HUES6 (cell line): ENCODE measurements around the gene ANKRD66.
"Not testable (repeated sequence)": the region's sequence is repeated elsewhere in the genome, so short reads cannot be mapped to it uniquely, and the experiment has no call there.

Source experiments
- H3K27ac ChIP-seq: 2 replicates; pipeline ENCODE4 v1.7.0; 2013; ENCODE audit warnings: low read depth, mild to moderate bottlenecking, low read length, inconsistent platforms
- H3K27me3 ChIP-seq: 2 replicates; pipeline ENCODE4 v1.6.1; 2013; ENCODE audit warnings: low read length; ENCODE audit not compliant: control insufficient read depth, insufficient read depth
- H3K36me3 ChIP-seq: 2 replicates; pipeline ENCODE4 v1.6.1; 2013; ENCODE audit warnings: low read length; ENCODE audit not compliant: control insufficient read depth, insufficient read depth
- H3K4me1 ChIP-seq: 2 replicates; pipeline ENCODE4 v1.6.1; 2013; ENCODE audit warnings: low read length; ENCODE audit not compliant: control insufficient read depth, insufficient read depth
- H3K4me3 ChIP-seq: 2 replicates; pipeline ENCODE4 v1.5.1; 2013; ENCODE audit warnings: low read depth, low read length
- H3K9ac ChIP-seq: one replicate; pipeline ENCODE4 v1.6.1; 2013; ENCODE audit warnings: mild to moderate bottlenecking, low read length
- H3K9me3 ChIP-seq: 2 replicates; pipeline ENCODE4 v1.6.1; 2013; ENCODE audit warnings: low read depth, low read length; ENCODE audit not compliant: control insufficient read depth, insufficient read depth

ANKRD66 gene

DNA sequence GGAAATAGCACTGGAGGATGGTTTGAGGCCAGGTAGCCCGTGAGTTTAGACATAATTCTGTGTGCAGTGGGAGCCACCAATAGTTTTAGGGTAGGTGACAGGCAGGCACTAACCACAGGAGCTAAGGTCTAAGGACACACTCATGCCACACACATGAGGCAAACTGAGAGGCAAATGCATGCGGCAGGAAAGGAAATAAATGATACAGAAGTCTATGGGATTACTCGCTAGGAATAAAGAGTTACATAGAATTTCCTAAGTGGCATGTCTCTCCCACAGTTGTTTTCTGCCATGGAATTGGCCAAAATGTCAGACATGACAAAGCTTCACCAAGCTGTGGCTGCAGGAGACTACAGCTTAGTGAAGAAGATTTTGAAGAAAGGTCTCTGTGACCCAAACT, 4.9 kb downstream of the ANKRD66 start:
- Histone ChIP-seq H3K4me1 (peaks cover 11% of the 10 kb centered on the region), H3K27me3 (no peaks in the 10 kb centered on the region), H3K36me3 (no peaks in the 10 kb centered on the region), H3K4me3 (no peak overlapping the region), H3K9ac (no peak overlapping the region), H3K9me3 (no peaks in the 10 kb centered on the region), H3K27ac (no peak overlapping the region)

DNA sequence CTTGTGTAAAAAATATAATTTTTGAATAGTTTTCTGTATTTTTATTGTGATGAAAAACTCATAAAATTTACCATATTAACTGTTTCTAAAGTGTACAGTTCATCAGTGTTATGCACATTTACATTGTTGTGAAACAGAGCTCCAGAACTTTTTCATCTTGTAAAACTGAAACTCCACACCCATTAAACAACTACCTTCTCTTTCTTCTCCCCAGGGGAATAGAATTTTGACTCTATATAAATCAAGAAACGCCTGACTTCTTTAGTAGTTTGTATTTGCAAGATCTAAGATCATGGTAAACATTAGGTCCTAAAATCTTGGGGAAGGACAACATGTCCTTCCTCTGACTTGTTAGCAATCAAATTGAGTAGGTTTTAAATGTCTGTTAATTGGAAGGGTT, 9.1 kb downstream of the ANKRD66 start:
- H3K27ac ChIP-seq, result no peak overlapping the region
- H3K4me1 ChIP-seq, result peaks cover 7% of the 10 kb centered on the region
- no peak overlapping the region for H3K4me3 ChIP-seq
- no peaks in the 10 kb centered on the region for H3K9me3 ChIP-seq
- H3K27me3 ChIP-seq, result no peaks in the 10 kb centered on the region
- H3K36me3 ChIP-seq, result no peaks in the 10 kb centered on the region
- no peak overlapping the region for H3K9ac ChIP-seq

DNA sequence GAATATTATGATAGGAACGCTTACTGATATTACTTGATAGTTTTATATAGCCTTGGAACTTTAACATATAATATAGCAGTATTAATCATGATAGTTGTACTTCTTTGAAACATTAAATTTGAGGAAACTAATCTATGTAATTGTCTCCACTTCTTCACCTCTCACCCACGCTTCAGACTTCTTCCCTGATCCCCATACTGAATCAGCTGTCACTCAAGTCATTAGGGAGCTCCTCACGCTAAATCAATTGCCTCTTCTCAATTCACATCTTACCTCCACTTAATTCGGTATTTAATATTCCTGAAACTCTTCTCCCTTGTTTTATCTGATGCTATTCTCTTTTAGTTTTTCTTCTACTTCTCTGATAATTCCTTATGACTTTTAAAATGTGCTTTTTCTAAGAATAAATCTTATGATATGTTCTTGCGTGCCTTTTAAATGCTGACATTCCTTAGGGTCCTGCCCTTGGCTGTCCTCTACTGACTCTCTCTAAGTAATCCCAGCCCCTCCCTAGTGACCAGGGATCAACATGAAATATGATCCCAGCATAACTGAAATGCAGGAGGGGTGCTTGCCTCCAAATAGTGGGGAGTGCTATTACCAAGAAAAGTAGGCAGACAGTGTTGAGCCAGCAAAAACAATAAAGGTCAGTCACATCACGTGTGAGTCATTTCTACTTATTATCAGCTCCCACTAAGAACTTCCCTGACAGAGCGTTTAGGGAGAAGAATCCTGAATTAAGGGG, 9.9 kb downstream of the ANKRD66 start:
- H3K4me1 ChIP-seq, result peaks cover 7% of the 10 kb centered on the region
- no peak overlapping the region for H3K27ac ChIP-seq
- H3K4me3 ChIP-seq, result no peak overlapping the region
- H3K9ac ChIP-seq, result no peak overlapping the region
- H3K36me3 ChIP-seq, result no peaks in the 10 kb centered on the region
- H3K27me3 ChIP-seq, result no peaks in the 10 kb centered on the region
- no peaks in the 10 kb centered on the region for H3K9me3 ChIP-seq

DNA sequence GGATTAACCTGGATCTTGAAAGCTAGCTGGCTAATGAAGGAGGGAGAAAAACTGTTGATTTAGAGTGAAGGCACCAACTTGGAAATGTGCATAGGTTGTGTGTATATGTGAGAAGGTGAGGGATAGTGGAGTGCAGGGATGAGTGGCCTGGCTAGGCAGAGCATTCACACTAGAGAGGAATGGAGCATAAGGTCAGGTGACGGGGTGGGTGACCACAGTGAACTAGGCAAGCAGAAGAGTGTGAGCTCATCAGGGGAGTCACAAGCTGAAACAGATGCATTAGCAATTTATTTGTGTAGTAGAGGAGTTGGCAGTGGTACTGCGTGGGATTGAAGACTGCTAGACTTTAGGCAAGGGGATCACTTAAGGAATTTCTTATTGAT, 10.5 kb downstream of the ANKRD66 start:
- Histone ChIP-seq H3K4me1 (peaks cover 7% of the 10 kb centered on the region), H3K4me3 (no peak overlapping the region), H3K9ac (no peak overlapping the region), H3K27me3 (no peaks in the 10 kb centered on the region), H3K27ac (no peak overlapping the region), H3K36me3 (no peaks in the 10 kb centered on the region), H3K9me3 (no peaks in the 10 kb centered on the region)

DNA sequence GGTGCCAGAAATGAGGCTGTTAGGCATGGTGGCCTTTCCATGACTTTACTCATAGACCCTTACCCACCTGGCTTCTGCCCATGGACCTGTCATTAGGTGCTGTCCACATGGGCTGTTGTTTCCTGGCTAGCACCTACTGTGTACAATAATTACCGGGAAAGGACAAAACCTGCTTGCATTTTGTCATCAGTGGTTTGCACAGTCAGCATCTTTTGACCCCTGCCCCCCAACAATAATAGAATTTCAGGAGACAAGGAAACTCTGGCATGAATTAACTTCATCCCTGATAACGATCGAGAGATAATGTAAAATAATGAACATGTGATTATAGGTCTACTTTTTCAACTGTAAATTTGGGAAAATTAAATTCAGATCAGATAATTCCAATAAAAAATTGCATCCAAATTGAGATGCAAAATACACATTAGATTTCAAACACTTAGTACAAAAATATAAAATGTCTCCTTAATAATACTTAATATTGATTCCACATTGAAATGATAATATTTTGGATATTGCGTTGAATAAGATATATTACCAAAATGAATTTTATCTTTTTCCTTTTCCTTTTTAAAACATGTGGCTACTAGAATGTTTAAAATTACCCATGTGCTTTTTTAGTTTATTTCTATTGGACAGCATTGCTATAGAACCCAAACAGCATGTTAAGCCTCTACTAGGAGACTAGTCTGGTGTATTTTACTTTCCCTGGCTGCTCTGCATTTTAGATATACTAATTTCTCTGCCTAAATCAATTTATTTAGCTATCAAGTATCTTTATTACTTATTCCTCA, 12.4 kb downstream of the ANKRD66 start:
- Histone ChIP-seq H3K27ac (no peak overlapping the region), H3K4me3 (no peak overlapping the region), H3K27me3 (no peaks in the 10 kb centered on the region), H3K9ac (no peak overlapping the region), H3K9me3 (no peaks in the 10 kb centered on the region), H3K36me3 (no peaks in the 10 kb centered on the region), H3K4me1 (peaks cover 7% of the 10 kb centered on the region)

DNA sequence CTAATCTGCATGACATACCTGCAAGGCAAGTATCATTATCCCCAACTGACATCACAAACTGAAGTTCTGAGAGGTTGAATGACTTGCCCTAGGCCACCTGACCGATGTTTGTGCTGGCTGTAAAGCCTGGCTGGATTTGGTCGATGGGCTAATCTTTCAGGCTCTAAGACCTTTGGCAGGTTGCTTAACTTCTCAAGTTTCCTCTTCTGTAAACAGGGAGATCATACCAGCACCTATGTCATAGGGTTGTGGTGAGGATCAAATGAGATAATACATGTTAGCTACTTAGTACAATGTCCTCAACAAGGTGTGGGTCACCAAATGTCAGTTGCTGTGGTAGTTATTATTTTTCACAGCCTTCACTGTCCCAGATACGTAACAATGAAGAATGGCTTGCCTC, 14.2 kb downstream of the ANKRD66 start:
- no peak overlapping the region for H3K9ac ChIP-seq
- peaks cover 7% of the 10 kb centered on the region for H3K4me1 ChIP-seq

DNA sequence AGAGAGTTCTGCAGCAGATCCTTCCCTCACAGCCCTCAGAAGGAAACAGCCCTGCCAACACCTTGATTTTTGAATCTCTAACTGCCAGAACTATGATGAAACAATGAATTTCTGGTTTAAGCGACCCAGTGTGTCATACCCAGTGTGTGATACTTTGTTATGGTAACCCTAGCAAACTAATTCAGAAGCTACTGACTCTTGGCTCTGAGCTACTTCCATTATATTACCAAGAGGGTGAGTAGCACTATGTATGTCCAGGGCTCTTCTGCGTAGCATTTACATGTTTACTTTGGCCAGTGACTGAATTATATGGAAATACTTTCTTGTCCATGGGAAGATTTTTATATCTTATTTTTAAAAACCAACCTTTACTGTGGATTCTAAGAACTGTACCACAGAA, 16.7 kb downstream of the ANKRD66 start:
- no peaks in the 10 kb centered on the region for H3K27me3 ChIP-seq
- H3K36me3 ChIP-seq, result no peaks in the 10 kb centered on the region
- H3K9ac ChIP-seq, result no peak overlapping the region
- no peak overlapping the region for H3K27ac ChIP-seq
- H3K4me3 ChIP-seq, result no peak overlapping the region
- no peaks in the 10 kb centered on the region for H3K9me3 ChIP-seq
- no peaks in the 10 kb centered on the region for H3K4me1 ChIP-seq

More for the DNA sequence above, 14.2 kb downstream of the ANKRD66 start:
- H3K27ac ChIP-seq, result no peak overlapping the region
- H3K9me3 ChIP-seq, result no peaks in the 10 kb centered on the region
- no peaks in the 10 kb centered on the region for H3K27me3 ChIP-seq
- H3K36me3 ChIP-seq, result no peaks in the 10 kb centered on the region
- no peak overlapping the region for H3K4me3 ChIP-seq

DNA sequence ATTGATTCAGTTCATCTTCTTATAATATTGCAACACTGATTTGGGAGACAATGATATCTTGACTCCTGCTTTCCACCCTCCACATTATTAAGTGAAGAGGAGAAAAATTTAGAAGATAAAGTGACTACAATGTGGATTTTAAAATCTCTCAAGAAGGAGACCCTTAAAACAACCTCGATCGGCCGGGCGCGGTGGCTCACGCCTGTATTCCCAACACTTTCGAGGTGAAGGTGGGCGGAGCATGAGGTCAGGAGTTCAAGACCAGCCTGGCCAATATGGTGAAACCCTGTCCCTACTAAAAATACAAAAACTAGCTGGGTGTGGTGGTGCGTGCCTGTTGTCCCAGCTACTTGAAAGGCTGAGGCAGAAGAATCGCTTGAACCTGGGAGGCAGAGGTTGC, 17.5 kb downstream of the ANKRD66 start:
- H3K4me3 ChIP-seq, H3K9ac ChIP-seq, H3K36me3 ChIP-seq, H3K9me3 ChIP-seq, H3K4me1 ChIP-seq, H3K27ac ChIP-seq, H3K27me3 ChIP-seq: not testable (repeated sequence)

DNA sequence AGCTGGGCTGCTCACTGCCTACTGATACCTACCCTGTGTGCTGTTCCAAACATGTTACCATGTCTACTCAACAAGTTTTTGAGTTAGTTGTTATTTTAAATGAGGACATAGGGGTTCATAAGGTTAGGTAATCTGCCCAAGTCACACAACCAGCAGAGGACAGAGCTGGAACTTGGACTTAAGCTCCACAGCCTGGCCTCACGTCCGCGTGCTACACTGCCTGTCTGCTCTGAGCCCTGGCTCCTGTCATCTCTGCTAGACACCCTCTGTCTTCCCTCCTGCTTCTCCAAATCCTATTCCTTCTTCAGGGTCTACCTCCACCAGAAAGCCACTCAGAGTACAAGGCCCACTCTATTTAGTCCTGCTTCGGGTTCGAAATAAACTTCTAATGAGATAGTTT, 18.2 kb downstream of the ANKRD66 start:
- no peak overlapping the region for H3K27ac ChIP-seq
- H3K36me3 ChIP-seq, result no peaks in the 10 kb centered on the region
- H3K9me3 ChIP-seq, result no peaks in the 10 kb centered on the region
- no peaks in the 10 kb centered on the region for H3K4me1 ChIP-seq
- H3K4me3 ChIP-seq, result no peak overlapping the region
- H3K27me3 ChIP-seq, result no peaks in the 10 kb centered on the region
- no peak overlapping the region for H3K9ac ChIP-seq

DNA sequence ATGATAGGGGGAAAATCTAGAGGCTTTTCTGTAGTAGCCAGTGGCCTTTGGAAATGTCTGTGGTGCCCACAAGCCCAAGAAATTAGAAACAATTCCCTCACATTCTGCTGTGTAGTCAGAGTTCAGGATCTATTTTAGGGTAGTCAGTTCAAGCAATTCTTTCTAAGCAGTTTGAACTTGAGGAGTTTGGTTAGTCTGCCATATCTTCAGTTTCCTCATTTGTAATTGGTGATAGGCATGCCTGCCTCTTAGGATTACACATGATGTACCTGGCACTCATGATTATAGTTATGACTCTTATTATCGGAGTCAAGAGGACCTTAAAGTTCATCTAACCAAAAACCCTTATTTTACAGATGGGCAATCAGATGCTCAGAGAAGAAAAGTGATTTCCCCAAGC, 25.3 kb downstream of the ANKRD66 start:
- H3K27me3 ChIP-seq, result no peaks in the 10 kb centered on the region
- H3K9me3 ChIP-seq, result no peaks in the 10 kb centered on the region
- H3K4me1 ChIP-seq, result no peaks in the 10 kb centered on the region
- H3K9ac ChIP-seq, result no peak overlapping the region
- no peak overlapping the region for H3K27ac ChIP-seq
- no peaks in the 10 kb centered on the region for H3K36me3 ChIP-seq
- no peak overlapping the region for H3K4me3 ChIP-seq

DNA sequence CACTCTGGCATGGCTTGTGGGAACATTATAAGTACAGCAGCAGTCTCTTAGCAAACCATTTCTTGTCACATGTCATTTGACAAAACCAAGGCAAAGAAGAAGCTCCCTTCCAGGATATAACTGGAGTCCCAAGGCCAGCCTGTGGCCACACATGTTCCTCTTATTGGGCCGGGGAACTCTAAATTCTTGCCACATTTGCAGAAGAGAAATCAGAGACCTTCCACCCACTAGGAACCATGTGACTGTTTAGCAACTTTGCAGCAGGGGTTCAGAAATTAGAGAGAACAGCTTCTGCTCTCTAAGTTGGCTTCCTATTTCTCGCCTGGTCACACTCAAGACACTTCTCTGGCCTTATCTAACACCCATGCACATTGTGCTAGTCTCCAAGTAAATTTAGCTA, 26.0 kb downstream of the ANKRD66 start:
- Histone ChIP-seq H3K9me3 (no peaks in the 10 kb centered on the region), H3K9ac (no peak overlapping the region), H3K36me3 (no peaks in the 10 kb centered on the region), H3K27me3 (no peaks in the 10 kb centered on the region), H3K4me1 (no peaks in the 10 kb centered on the region), H3K4me3 (no peak overlapping the region), H3K27ac (no peak overlapping the region)
